HL-60 (cell line): ENCODE measurements around the gene YIF1B.

Experiments used
- DNase-seq, 2 experiments: peaks; one replicate each; pipeline ENCODE4 v3.0.0-alpha.2; 2010 to 2020; ENCODE audit warnings: low read depth in 1 of 2, low spot score in 1 of 2
- H3K27ac ChIP-seq: fragments of 250-450 bp; sonication (Bioruptor Pico); replicated peaks from 2 replicates; pipeline ENCODE4 v1.5.1; 2020; ENCODE audit warnings: mild to moderate bottlenecking, moderate library complexity
- H3K27me3 ChIP-seq: fragments of 250-450 bp; sonication (Bioruptor Pico); 2 replicates; pipeline ENCODE4 v1.5.1; 2021; ENCODE audit warnings: mild to moderate bottlenecking, moderate library complexity; ENCODE audit not compliant: insufficient read depth, poor library complexity, severe bottlenecking
- H3K4me3 ChIP-seq: replicated peaks from 2 replicates; pipeline ENCODE4 v1.5.1; 2011; ENCODE audit warnings: mild to moderate bottlenecking, control low read depth, low read length; ENCODE audit not compliant: insufficient read depth
- GABPA ChIP-seq: IDR thresholded peaks from 2 replicates; pipeline ENCODE4 v1.6.1; 2012; ENCODE audit warnings: low read depth
- POLR2AphosphoS5 ChIP-seq: IDR thresholded peaks from 2 replicates; pipeline ENCODE4 v1.6.1; 2012; ENCODE audit warnings: low read depth
- SPI1 ChIP-seq: IDR thresholded peaks from 2 replicates; pipeline ENCODE4 v1.6.1; 2012; ENCODE audit warnings: low read depth, mild to moderate bottlenecking, borderline replicate concordance
- TF ChIP-seq, protein P1 (sequence below): IDR thresholded peaks from one replicate; pipeline ENCODE4 v1.5.1; 2011; ENCODE audit warnings: low read length, control low read depth, inconsistent platforms; ENCODE audit not compliant: insufficient read depth
- TF ChIP-seq, protein P2 (sequence below): IDR thresholded peaks from 2 replicates; pipeline ENCODE4 v1.6.1; 2012; ENCODE audit warnings: low read depth; ENCODE audit not compliant: insufficient replicate concordance

The YIF1B gene

DNA sequence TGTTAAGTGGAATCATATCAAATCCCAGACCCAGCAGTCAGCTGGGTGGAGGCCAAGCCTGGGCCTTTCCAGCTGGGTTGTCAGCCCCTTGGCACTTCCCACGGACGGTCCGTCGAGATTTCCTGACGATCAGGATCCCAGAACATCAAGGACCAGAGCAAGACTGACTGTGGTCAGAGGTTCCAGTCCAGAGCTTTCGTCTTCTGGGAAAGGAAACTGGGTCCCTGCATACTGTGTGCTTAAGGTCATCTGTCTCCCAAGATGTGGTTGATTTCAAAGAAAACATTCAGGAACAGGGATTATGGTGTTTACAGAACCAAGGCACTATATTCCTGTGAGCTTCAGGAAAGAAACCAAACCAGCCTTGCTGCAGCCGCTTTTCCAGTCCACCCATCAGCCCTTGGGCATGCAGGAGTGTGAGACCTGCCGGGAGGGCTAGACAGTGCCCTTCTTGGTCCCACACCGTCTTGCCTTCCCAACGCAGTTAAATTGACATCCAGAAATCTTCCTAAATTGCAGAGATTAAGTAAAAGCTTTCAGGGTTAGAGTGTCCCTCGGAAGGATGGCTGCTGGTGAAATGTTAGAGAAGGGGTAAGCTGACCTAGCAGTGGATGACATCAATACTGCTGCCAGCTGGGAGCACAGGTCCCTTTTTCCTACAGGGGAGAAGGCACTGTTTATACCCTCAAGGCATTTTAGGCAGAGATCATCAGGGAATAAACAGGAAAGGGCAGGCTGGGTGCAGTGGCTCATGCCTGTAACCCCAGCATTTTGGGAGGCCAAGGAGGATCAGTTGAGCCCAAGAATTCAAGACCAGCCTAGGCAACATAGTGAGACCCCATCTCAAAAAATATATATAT, 16.7 kb downstream of the YIF1B start:
- no peak for DNase-seq
- no peak overlapping the region for H3K4me3 ChIP-seq
- no peaks in the 10 kb centered on the region for H3K27me3 ChIP-seq
- no peak overlapping the region for H3K27ac ChIP-seq
- TF ChIP-seq SPI1 (no peak), GABPA (no peak)
- TF ChIP-seq, protein P1, sequence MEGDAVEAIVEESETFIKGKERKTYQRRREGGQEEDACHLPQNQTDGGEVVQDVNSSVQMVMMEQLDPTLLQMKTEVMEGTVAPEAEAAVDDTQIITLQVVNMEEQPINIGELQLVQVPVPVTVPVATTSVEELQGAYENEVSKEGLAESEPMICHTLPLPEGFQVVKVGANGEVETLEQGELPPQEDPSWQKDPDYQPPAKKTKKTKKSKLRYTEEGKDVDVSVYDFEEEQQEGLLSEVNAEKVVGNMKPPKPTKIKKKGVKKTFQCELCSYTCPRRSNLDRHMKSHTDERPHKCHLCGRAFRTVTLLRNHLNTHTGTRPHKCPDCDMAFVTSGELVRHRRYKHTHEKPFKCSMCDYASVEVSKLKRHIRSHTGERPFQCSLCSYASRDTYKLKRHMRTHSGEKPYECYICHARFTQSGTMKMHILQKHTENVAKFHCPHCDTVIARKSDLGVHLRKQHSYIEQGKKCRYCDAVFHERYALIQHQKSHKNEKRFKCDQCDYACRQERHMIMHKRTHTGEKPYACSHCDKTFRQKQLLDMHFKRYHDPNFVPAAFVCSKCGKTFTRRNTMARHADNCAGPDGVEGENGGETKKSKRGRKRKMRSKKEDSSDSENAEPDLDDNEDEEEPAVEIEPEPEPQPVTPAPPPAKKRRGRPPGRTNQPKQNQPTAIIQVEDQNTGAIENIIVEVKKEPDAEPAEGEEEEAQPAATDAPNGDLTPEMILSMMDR = no peak

DNA sequence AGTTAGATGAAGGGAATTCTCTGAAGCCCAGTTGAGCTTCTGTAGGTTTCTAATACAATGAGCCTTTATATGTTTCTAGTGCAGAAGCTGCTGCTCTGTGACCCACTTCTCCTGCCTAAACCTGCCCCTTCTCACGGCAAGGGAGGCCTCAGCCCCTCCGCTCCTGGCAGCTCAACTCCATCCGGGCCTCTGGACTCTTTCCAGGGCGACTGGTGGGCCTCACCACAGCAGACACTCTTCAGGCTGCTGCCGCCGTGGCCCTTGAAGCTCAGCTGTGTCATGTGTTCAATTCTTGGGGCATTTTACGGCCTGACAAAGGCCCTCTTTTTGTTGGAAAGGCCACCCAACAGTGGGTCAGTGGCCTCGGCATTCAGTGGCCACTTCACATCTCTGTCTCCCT, 21.7 kb downstream of the YIF1B start:
- TF ChIP-seq GABPA (no peak), SPI1 (no peak), POLR2AphosphoS5 (no peak)
- TF ChIP-seq, protein P2, sequence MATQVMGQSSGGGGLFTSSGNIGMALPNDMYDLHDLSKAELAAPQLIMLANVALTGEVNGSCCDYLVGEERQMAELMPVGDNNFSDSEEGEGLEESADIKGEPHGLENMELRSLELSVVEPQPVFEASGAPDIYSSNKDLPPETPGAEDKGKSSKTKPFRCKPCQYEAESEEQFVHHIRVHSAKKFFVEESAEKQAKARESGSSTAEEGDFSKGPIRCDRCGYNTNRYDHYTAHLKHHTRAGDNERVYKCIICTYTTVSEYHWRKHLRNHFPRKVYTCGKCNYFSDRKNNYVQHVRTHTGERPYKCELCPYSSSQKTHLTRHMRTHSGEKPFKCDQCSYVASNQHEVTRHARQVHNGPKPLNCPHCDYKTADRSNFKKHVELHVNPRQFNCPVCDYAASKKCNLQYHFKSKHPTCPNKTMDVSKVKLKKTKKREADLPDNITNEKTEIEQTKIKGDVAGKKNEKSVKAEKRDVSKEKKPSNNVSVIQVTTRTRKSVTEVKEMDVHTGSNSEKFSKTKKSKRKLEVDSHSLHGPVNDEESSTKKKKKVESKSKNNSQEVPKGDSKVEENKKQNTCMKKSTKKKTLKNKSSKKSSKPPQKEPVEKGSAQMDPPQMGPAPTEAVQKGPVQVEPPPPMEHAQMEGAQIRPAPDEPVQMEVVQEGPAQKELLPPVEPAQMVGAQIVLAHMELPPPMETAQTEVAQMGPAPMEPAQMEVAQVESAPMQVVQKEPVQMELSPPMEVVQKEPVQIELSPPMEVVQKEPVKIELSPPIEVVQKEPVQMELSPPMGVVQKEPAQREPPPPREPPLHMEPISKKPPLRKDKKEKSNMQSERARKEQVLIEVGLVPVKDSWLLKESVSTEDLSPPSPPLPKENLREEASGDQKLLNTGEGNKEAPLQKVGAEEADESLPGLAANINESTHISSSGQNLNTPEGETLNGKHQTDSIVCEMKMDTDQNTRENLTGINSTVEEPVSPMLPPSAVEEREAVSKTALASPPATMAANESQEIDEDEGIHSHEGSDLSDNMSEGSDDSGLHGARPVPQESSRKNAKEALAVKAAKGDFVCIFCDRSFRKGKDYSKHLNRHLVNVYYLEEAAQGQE = no peak
- TF ChIP-seq, protein P1 = no peak
- H3K27me3 ChIP-seq = peaks cover 11% of the 10 kb centered on the region
- H3K4me3 ChIP-seq = no peak overlapping the region
- DNase-seq = no peak
- no peak overlapping the region for H3K27ac ChIP-seq

DNA sequence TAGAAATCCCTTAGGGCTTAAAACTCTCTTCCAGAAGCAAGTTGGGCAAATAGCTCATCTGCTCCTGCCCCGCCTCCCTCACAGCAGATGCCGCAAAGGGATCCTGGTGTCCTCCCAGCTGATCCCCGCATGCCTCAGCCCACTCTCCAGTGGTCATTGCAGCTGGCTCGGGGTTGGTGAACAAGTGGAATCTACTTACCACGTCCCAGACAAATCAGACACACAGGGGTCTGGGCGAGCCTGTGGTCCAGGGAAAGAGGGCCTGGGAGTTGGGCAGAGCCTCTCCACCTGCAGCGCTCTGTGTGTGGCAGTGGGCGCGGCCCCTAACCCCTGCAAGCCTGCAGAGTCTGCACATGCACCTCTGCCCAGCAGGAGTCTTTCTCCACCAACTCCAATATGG, 22.5 kb downstream of the YIF1B start:
- no peak overlapping the region for H3K4me3 ChIP-seq
- no peak for DNase-seq
- H3K27ac ChIP-seq = no peak overlapping the region
- peaks cover 16% of the 10 kb centered on the region for H3K27me3 ChIP-seq
- TF ChIP-seq SPI1 (no peak), POLR2AphosphoS5 (no peak), GABPA (no peak)
- TF ChIP-seq, protein P1 = no peak
- TF ChIP-seq, protein P2 = no peak

DNA sequence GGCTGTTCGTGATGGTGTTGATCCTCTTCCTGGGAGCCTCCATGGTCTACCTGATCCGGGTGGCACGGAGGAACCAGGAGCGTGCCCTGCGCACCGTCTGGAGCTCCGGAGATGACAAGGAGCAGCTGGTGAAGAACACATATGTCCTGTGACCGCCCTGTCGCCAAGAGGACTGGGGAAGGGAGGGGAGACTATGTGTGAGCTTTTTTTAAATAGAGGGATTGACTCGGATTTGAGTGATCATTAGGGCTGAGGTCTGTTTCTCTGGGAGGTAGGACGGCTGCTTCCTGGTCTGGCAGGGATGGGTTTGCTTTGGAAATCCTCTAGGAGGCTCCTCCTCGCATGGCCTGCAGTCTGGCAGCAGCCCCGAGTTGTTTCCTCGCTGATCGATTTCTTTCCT, 23.9 kb downstream of the YIF1B start:
- Histone ChIP-seq H3K27ac (no peak overlapping the region), H3K27me3 (peaks cover 16% of the 10 kb centered on the region), H3K4me3 (no peak overlapping the region)
- TF ChIP-seq, protein P1 = no peak
- TF ChIP-seq GABPA (no peak), SPI1 (no peak), POLR2AphosphoS5 (no peak)
- TF ChIP-seq, protein P2 = no peak
- no peak for DNase-seq
